Activated naive CD8-positive, alpha-beta T cell (primary cell): ENCODE data around the gene NSMF.
"Not testable (repeated sequence)": the region's sequence is repeated elsewhere in the genome, so short reads cannot be mapped to it uniquely, and the experiment has no call there.

Experiments used
- H3K27ac Mint-ChIP-seq: one replicate; pipeline ENCODE4 v1.8.0; 2021; ENCODE audit warnings: mixed read lengths
- H3K27me3 Mint-ChIP-seq: one replicate; pipeline ENCODE4 v1.8.0; 2021; ENCODE audit warnings: mixed read lengths
- H3K36me3 Mint-ChIP-seq: one replicate; pipeline ENCODE4 v1.8.0; 2021; ENCODE audit warnings: mixed read lengths
- H3K4me1 Mint-ChIP-seq: one replicate; pipeline ENCODE4 v1.8.0; 2021; ENCODE audit warnings: low read depth, mixed read lengths
- H3K4me3 Mint-ChIP-seq: one replicate; pipeline ENCODE4 v1.8.0; 2021; ENCODE audit warnings: mild to moderate bottlenecking, mixed read lengths
- H3K9me3 Mint-ChIP-seq: one replicate; pipeline ENCODE4 v1.8.0; 2021; ENCODE audit warnings: low read depth, mixed read lengths

NSMF gene

GRCh38 chr9:137450539-137451222 lies 8.5 kb downstream of the NSMF start:
- H3K27me3 Mint-ChIP-seq, H3K9me3 Mint-ChIP-seq, H3K4me3 Mint-ChIP-seq, H3K36me3 Mint-ChIP-seq: not testable (repeated sequence)
- H3K27ac Mint-ChIP-seq, result peak overlapping the region; percentile 28
- H3K4me1 Mint-ChIP-seq, result peaks cover 13% of the 10 kb centered on the region

DNA sequence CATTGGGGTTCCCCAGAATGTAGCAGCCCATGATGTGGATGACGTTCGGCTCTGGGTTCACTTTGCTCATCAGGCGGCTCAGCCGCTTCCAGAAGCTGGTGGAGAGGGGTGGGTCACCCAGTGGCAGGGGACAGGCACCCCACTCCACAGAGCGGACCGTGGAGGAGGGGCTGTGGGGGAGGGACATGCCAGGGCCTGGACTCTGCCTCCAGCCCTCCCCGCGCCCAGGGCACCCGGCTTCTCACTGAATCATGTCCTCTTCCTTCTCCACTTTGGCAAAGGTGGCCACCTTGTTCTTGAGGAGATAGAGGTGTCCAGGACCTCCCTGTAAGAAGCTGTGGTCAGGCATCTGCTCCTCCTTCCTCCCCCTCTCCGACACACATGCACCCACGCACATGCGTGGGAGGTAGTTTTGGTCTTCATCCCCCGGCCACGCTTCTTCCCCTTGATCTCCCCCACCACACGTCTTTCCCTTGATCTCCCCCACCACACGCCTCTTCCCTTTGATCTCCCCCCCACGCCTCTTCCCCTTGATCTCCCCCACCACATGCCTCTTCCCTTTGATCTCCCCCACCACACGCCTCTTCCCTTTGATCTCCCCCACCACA lies 9.1 kb downstream of the NSMF start:
- no peak overlapping the region for H3K4me3 Mint-ChIP-seq

GRCh38 chr9:137449081-137449844 lies 9.9 kb downstream of the NSMF start:
- Mint-ChIP-seq H3K27ac (no peak overlapping the region), H3K4me3 (no peak overlapping the region), H3K9me3 (no peaks in the 10 kb centered on the region), H3K36me3 (no peaks in the 10 kb centered on the region), H3K27me3 (no peaks in the 10 kb centered on the region), H3K4me1 (peaks cover 17% of the 10 kb centered on the region)

More for the DNA sequence above, 9.1 kb downstream of the NSMF start:
- H3K36me3 Mint-ChIP-seq, result no peaks in the 10 kb centered on the region
- H3K4me1 Mint-ChIP-seq, result peaks cover 18% of the 10 kb centered on the region
- no peak overlapping the region for H3K27ac Mint-ChIP-seq
- no peaks in the 10 kb centered on the region for H3K27me3 Mint-ChIP-seq
- no peaks in the 10 kb centered on the region for H3K9me3 Mint-ChIP-seq

GRCh38 chr9:137448602-137448962 lies 10.6 kb downstream of the NSMF start:
- H3K27me3 Mint-ChIP-seq, result peaks cover under 1% of the 10 kb centered on the region
- H3K4me1 Mint-ChIP-seq, result peaks cover 17% of the 10 kb centered on the region
- H3K36me3 Mint-ChIP-seq, result no peaks in the 10 kb centered on the region
- no peak overlapping the region for H3K4me3 Mint-ChIP-seq
- no peaks in the 10 kb centered on the region for H3K9me3 Mint-ChIP-seq
- H3K27ac Mint-ChIP-seq, result no peak overlapping the region

GRCh38 chr9:137447722-137448601 lies 11.2 kb downstream of the NSMF start:
- no peaks in the 10 kb centered on the region for H3K36me3 Mint-ChIP-seq
- no peak overlapping the region for H3K27ac Mint-ChIP-seq
- peaks cover 17% of the 10 kb centered on the region for H3K4me1 Mint-ChIP-seq
- H3K9me3 Mint-ChIP-seq, result no peaks in the 10 kb centered on the region
- H3K27me3 Mint-ChIP-seq, result peaks cover 2% of the 10 kb centered on the region
- H3K4me3 Mint-ChIP-seq, result no peak overlapping the region

GRCh38 chr9:137446851-137447471 lies 12.2 kb downstream of the NSMF start:
- Mint-ChIP-seq H3K36me3 (no peaks in the 10 kb centered on the region), H3K27me3 (peaks cover 4% of the 10 kb centered on the region), H3K4me3 (no peak overlapping the region), H3K27ac (no peak overlapping the region), H3K9me3 (no peaks in the 10 kb centered on the region), H3K4me1 (peaks cover 15% of the 10 kb centered on the region)

DNA sequence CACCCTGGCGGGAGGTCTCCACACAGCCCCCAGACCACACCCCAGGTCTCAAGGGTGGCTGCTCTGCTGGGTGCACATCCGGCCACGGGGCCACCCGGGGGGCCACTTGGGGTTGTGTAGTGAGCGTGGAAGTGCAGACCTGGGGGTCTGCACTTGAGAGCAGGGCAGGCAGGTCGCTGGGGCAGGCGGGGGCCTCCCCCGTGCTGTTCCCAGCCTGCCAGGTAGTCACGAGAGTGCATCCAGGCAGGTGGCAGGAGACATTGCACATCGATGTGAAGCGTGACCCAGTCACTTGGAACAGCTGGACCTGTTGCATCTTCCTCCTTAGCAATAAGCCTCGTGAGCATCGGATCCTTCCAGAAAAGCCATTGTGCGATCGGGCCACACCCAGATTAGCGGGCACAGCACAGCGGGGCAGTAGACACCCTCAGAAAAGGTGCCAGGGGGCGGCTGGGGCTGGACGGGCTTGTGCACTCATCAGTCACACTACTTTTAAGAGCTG lies 13.2 kb downstream of the NSMF start:
- peaks cover 6% of the 10 kb centered on the region for H3K27me3 Mint-ChIP-seq
- no peaks in the 10 kb centered on the region for H3K36me3 Mint-ChIP-seq
- H3K9me3 Mint-ChIP-seq, result no peaks in the 10 kb centered on the region
- H3K4me1 Mint-ChIP-seq, result peaks cover 17% of the 10 kb centered on the region
- H3K27ac Mint-ChIP-seq, result no peak overlapping the region
- no peak overlapping the region for H3K4me3 Mint-ChIP-seq

DNA sequence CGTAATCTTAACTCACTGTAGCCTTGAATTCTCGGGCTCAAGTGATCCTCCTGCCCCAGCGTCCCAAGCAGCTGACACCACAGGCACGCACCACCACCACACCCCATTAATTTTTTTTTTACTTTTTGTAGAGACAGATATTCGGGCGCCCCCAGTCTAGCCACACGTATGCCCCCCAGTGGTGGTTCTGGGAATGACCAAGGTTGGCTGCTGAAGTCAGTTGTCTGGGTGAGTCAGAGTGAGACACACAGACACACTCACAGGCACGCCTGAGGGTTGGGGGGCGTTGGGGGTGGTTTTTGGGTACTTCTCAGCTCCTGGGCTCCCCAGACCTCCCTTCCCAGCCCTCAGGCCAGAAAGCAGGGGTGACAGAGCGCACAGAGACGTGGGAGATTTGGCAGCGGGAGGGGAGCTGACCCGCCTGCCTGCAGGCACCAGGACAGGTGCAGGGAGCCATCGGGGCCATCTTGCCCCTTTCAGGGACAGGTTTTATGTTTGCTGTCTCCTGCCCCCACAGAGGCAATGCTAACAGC lies 13.8 kb downstream of the NSMF start:
- Mint-ChIP-seq H3K4me3 (no peak overlapping the region), H3K36me3 (no peaks in the 10 kb centered on the region), H3K27me3 (peaks cover 6% of the 10 kb centered on the region), H3K27ac (no peak overlapping the region), H3K4me1 (peaks cover 14% of the 10 kb centered on the region), H3K9me3 (no peaks in the 10 kb centered on the region)

DNA sequence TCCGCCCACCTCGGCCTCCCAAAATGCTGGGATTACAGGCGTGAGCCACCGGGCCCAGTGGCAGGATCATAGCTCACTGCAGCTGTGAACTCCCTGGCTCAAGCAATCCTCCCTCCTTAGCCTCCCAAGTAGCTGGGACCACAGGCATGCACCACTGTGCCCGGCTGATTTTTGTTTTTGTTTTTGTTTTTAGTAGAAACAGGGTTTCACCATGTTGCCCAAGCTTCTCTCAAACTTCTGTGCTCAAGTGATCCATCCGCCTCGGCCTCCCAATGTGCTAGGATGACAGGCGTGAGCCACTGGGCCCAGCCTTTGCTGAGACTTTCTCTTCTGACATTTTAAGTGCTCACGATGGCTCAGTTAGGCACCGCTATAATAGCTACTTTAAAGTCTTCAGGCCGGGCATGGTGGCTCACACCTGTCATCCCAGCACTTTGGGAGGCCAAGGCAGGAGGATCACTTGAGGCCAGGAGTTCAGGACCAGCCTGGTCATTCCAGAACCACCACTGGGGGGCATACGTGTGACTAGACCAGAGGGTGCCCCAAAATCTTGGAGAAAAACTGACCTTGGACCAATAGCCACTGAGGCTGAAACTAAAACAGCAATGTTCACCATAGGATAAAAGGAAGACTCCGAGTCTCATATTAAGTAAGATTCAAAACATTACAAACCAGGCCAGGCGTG lies 14.9 kb downstream of the NSMF start:
- peaks cover 12% of the 10 kb centered on the region for H3K4me1 Mint-ChIP-seq
- no peaks in the 10 kb centered on the region for H3K36me3 Mint-ChIP-seq
- no peak overlapping the region for H3K4me3 Mint-ChIP-seq
- no peaks in the 10 kb centered on the region for H3K9me3 Mint-ChIP-seq
- no peak overlapping the region for H3K27ac Mint-ChIP-seq
- H3K27me3 Mint-ChIP-seq, result peaks cover 6% of the 10 kb centered on the region

GRCh38 chr9:137441935-137442321 lies 17.2 kb downstream of the NSMF start:
- Mint-ChIP-seq H3K4me1 (peaks cover 10% of the 10 kb centered on the region), H3K4me3 (peak overlapping the region; percentile 73), H3K27ac (no peak overlapping the region), H3K27me3 (peaks cover 6% of the 10 kb centered on the region), H3K36me3 (no peaks in the 10 kb centered on the region), H3K9me3 (no peaks in the 10 kb centered on the region)

DNA sequence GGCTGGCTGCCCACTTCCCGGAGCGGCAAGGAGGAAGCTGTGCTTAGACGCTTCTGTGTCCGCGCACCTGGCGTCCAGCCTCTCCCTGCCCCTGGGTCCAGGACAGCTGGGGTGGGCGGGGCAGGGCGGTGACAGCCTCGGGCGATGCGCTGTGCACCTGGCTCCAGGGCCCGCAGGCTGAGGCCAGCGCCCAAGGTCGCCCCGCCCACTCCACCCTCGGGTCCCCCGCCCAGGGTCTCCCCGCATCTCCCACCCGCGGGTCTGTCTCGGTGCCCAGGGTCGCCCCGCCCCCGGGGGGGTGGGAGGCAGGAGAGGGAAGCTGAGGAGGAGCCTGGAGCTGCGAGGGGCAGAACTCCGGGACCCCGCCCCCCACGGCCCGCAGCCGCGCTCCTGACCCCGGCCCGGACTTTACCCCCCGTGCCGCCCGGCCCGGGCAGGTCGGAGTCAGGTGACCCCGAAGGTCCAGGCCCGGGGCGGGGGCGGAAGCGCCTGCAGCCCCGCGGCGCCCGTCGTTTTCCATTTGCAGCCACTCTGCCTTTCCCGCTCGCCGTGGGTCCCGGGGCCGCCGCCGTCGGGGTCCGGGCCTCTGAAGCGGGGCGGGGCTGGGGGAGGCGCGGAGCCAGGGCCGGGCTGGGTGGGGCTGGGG lies 17.7 kb downstream of the NSMF start, which contains the start of gene ENTPD8:
Gene ENTPD8, minus strand, starts transcription at position 69 of the 646 bp plus-strand sequence. CDS start 3,072 bp downstream, outside the sequence.
- no peaks in the 10 kb centered on the region for H3K9me3 Mint-ChIP-seq
- H3K4me1 Mint-ChIP-seq, result peaks cover 10% of the 10 kb centered on the region
- H3K27ac Mint-ChIP-seq, result no peak within 1 kb of the TSS
- H3K4me3 Mint-ChIP-seq, result peak within 1 kb of the TSS; percentile 73
- H3K27me3 Mint-ChIP-seq, result peaks cover 6% of the 10 kb centered on the region
- H3K36me3 Mint-ChIP-seq, result no peaks in the 10 kb centered on the region

DNA sequence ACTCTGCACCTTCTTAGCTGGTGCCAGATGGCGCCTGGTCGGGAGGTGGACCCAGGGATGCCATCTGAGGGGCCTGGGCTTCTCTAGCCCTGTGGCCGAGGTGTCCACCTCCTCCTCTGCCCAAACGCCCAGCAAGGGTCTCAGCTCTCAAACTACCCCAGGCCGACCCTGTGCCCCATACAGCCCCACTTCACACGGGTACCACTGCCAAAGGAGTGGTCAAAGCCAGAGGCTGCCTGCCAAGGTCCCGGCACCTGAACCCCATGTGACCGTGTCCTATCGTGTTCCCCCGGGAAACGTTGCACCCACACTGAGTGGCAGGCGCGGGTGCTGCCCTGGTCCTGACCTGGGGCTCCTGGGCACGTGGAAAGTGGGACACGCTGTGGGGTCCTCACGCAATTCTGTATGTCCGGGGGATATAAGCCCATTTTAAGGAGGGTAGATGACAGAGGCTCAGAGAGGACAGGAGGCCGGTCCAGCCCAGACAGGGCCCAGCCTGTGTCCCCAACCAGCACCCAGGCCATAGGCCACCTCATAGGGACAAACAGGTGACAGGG lies 19.9 kb downstream of the NSMF start:
- H3K9me3 Mint-ChIP-seq, result no peaks in the 10 kb centered on the region
- no peak overlapping the region for H3K27ac Mint-ChIP-seq
- H3K36me3 Mint-ChIP-seq, result no peaks in the 10 kb centered on the region
- H3K4me3 Mint-ChIP-seq, result peak overlapping the region; percentile 10
- peaks cover 6% of the 10 kb centered on the region for H3K27me3 Mint-ChIP-seq
- H3K4me1 Mint-ChIP-seq, result peaks cover 3% of the 10 kb centered on the region

DNA sequence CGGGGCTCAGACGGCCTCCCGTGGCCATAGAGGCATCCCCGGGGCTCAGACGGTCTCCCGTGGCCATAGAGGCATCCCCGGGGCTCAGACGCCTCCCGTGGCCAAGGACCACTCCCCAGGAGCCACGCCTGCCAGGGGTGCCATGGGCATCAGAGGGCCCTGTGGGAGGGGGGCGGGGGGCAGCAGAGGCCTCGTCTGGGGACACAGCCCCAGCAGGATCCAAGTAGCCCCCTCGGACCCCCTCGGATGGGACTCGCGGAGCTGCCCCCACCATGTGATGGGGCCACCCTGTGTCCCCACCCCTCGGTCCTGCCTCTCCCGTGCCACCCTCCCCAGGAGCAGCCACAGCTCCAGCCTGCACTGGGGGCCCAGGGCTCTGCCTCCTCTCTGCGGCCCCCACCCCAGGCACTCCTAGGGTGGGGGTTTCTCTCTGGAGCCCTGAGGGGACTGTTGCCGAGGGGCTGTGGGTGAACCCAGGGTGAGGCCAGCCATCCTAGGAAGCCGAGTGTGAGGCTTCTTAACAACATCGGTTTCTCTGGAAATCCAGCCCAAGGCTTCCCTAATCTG lies 20.5 kb downstream of the NSMF start:
- Mint-ChIP-seq H3K36me3 (no peaks in the 10 kb centered on the region), H3K4me3 (no peak overlapping the region), H3K27ac (no peak overlapping the region), H3K4me1 (peaks cover 3% of the 10 kb centered on the region), H3K27me3 (peaks cover 6% of the 10 kb centered on the region), H3K9me3 (no peaks in the 10 kb centered on the region)
